NCI-H2227 treated with DMSO at 0.1 percent for 48 hours (cell line): Measurements from ENCODE around the gene TRAM1L1.

Source experiments
- DNase-seq: peaks from one replicate; lab custom pipeline; 2025; lab: John Stamatoyannopoulos, UW

Gene TRAM1L1

GRCh38 chr4:117084866-117085701 is at the start of gene TRAM1L1:
TSS of gene TRAM1L1 (minus strand) at chr4:117085576. CDS start at chr4:117085393, 183 bp downstream.
- DNase-seq = peak; percentile 84

- peak; percentile 79 for DNase-seq
Measured at GRCh38 chr4:117134386-117134785, 49.0 kb upstream of the TRAM1L1 start.

GRCh38 chr4:117096886-117097285 is 11.5 kb upstream of the TRAM1L1 start:
- DNase-seq = no peak

- DNase-seq = no peak
Measured at GRCh38 chr4:117096462-117096861, 11.1 kb upstream of the TRAM1L1 start.

DNA sequence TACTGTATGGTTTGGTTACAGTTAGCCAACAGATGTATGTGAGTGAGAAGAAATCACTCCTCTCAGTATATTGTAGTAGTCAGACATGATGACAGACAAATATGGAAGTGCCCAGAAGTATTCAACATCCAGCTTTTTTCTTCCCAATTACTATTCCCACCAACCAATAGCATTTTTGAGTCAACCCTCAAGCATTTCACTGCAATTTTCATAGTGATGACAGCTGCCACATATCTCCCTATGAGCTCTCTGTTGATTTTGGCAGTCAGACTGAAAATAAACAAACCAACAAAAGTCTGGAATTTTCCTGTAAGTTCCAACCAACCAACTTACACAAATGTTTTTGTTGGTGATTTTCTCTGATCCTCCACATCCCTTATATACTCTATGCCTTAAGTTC is 8.2 kb upstream of the TRAM1L1 start:
- DNase-seq = no peak

DNA sequence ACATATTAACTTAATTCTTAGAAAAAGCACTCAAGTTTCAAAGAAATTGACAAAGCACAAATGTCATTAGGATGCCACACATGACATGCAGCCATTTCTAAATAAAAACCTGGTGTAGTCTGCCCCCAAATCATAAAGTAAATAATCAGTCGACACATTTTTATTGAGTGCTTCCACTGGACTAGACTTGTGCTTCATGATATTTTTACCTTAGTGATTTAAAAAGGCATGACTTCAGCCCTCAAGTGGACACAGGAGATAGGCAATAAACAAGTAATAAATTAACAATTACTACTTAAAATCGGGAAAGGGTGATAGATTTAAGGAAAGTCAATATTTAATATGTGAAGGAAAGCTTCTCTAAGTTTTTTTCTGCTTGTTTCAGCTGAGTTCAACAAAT is 7.6 kb downstream of the TRAM1L1 start:
- DNase-seq = no peak

- no peak for DNase-seq
Measured at GRCh38 chr4:117068120-117068519, 17.3 kb downstream of the TRAM1L1 start.

DNA sequence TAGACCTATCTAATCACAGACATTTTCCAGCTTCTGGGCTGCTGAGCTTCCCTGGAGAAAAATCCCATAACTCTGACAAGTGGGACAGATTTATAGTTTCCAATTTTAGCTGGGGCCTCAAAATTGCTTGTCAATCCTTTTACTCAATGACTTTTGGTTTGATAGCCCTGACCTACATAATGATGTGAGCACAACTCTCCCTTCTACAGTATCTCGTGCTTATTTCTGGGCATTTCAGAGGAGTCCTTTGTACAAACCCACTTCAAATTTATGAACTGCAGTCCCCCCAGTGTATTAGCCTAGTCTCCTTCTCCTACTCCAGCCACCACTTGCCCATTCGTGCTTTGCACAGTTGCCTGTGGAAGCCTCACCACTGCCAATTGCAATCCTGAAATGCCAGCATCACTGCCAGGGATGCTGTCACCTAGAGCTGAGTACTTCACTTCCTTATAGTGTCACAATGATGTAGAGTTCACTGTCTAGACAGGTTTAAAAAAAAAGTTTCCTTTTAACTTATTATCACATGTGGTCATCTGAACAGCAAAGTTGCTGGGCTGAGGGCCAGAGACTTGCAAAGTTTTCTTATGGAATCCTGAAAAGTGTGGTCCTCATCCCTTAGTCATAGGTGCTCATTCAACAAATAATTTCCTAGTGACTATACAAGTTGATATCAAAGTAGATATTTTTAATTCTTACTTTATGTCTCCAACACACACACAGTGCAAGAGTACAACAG is 21.2 kb downstream of the TRAM1L1 start:
- DNase-seq = no peak

DNA sequence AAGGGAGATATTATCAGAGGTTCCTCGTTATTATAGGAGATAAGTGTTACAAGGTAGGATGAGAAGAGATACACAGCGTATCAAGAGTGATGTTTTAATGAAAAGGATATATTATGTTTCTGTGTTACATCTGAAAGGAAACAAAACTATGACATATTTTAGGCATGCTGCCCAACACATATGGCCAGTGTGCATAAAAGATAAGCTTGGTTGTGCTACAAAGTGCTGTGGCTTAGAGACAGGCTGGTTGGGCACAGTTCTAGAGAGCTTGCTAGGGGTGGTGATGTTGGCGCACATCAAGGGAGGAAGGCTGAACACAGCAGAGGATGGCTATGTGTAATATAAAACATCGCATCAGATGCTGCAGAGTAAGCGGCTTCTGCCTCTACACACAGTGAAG is 42.4 kb downstream of the TRAM1L1 start:
- no peak for DNase-seq
